ENCODE results near the gene TPRA1. TPM values are rescaled to one million over a fixed set of nuclear protein-coding genes. Genes with fewer than 3 reads are reported as not detected.

Gene TPRA1
- total RNA-seq, 1 experiment from 2014 or later, result 35.1 TPM

DNA sequence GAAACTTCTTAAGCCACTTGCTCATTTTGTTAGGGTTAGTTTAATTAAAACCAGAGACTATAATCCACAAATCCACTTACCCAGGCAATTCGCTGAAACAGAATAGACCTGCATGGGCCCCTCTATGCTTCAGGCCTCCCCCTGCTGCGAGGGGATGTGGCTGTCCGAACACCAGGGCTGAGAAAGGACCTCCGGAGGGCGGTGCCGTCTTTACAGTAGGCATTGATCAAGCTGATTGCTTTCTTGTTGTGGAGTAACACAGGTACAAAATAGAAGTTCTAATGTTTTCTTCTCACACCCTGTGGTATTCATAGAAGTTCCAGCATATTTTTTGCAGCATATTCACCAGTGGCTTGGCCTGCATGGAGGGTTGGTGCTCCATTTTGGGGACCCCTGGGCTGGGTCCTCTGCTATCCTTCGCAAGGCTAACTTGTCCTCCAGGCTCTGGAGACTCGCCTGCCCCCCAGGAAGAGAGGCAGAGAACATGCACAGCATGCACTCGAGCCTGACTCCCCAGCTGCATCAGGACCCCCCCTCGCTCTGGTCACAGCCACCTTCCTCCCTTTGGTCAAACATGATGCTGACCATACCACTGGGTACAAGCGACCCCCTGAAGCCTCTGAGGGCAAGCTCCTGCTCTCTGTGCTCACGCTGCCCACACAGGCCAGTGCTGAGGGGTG, 55.3 kb downstream of the TPRA1 start:
- Histone ChIP-seq H3K9me3 (ENCODE audit: control insufficient read depth in 1 of 2, insufficient read depth in 1 of 2, low read depth in 1 of 2, low read length in 2 of 2) (no peaks in the 10 kb centered on the region), H3K9ac (ENCODE audit: low read length) (no peak overlapping the region), H3K79me2 (ENCODE audit: insufficient read depth, low read length) (no peaks in the 10 kb centered on the region), H2AFZ (ENCODE audit: low read depth, low read length, poor library complexity, severe bottlenecking) (no peak overlapping the region), H3K36me3 (ENCODE audit: control insufficient read depth in 1 of 2, insufficient read depth in 2 of 2, low read length in 2 of 2) (no peaks in the 10 kb centered on the region), H3K4me1 (ENCODE audit: control insufficient read depth in 1 of 2, insufficient read depth in 2 of 2, low read length in 2 of 2) (no peaks in the 10 kb centered on the region), H3K9me2 (ENCODE audit: insufficient read depth) (no peaks in the 10 kb centered on the region), H3K27me3 (ENCODE audit: insufficient read depth, low read length) (peaks cover 6% of the 10 kb centered on the region; the same call in 1 of the 2 replicates), H4K20me1 (ENCODE audit: insufficient read depth) (no peaks in the 10 kb centered on the region), H3K4me2 (ENCODE audit: low read length) (no peak overlapping the region), H3K27ac (ENCODE audit: low read depth, low read length) (no peak overlapping the region), H3K4me3 (replicated peaks in 1 of 2; ENCODE audit: low read depth in 1 of 2, low read length in 2 of 2) (no peak overlapping the region)
- DNase-seq (ENCODE audit: low read depth, low spot score) (no peak), ATAC-seq (no peak)
- ChIA-PET RAD21 (ENCODE audit: low non-redundant PET in 1 of 2, low total read pairs in 2 of 2, uncharacterized antibody in 2 of 2, unreplicated experiment in 2 of 2) (no interaction called here), POLR2A (no interaction called here), CTCF (no interaction called here)
- TF ChIP-seq EZH2 (IDR thresholded peaks at IDR 0.05) (no peak), FOSL1 (IDR thresholded peaks at IDR 0.05; ENCODE audit: low read depth) (no peak), ZFX (IDR thresholded peaks at IDR 0.05) (no peak), EZH2phosphoT487 (IDR thresholded peaks at IDR 0.05; ENCODE audit: borderline replicate concordance) (no peak), POLR2A (IDR thresholded peaks at IDR 0.05; ENCODE audit: borderline replicate concordance, extremely low read depth, insufficient read depth, insufficient read length) (no peak), ELF1 (IDR thresholded peaks at IDR 0.05; ENCODE audit: borderline replicate concordance, low read depth) (no peak), POLR2AphosphoS5 (IDR thresholded peaks at IDR 0.05; ENCODE audit: low read depth, low read length) (no peak), CBX3 (IDR thresholded peaks at IDR 0.05; ENCODE audit: low read depth) (no peak), RAD21 (IDR thresholded peaks at IDR 0.05; ENCODE audit: low read depth) (no peak), YY1 (IDR thresholded peaks at IDR 0.05; ENCODE audit: extremely low read depth, insufficient replicate concordance, low read depth, low read length) (no peak), CTCF (IDR thresholded peaks at IDR 0.05 in 2 of 3, conservative IDR thresholded peaks at IDR 0.05 in 1 of 3; ENCODE audit: borderline replicate concordance in 1 of 3, insufficient read depth in 1 of 3, low read depth in 2 of 3, low read length in 2 of 3) (no peak), ZNF274 (IDR thresholded peaks at IDR 0.05; ENCODE audit: low read depth, low read length) (no peak)
- intact Hi-C loops (cut with micrococcal nuclease), result no loop called here
- BruUV-seq (replicated peaks), result no TSS peak
